ENCODE measurements around the gene ZSWIM1.

DNA sequence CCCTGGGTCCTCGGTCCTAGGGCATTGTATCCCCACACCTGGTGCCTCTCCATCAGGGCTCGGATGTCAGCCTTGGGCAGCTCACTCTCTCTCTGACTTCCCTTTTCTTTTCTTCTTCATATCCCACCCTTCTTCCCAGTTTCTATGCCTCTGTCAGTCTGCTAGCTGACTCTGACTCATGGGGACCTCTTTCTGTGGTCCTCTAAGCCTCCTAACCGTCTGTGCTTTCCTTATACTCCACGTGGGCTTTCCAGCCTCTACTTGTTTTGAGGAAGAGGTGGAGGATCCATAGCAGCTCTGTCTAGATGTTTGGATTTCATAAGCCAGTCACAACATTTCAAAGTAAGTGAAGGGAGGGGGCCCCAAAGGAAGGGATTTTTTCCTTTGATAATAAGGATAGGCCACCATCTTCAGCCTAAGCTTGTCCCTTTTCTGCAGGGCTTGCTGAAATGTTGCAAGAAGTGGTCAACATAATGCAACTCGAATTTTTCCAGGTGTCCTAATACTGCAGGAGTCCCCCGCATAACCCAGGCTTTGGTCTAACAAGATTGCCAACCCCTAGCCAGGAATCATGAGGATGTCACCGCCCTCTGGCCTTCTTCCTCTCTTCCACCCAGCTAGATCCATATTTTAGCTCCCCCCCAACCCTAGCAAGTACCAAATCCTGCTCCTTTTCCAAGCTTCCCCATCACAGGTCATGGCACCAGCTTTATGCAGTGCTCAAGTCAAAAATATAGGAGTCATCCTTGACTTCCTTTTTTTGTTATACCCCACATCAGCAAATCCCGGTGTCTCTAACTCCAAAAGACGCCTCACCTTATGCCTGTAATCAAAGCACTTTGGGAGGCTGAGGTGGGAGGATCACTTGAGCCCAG is 39.7 kb downstream of the ZSWIM1 start:
- TF ChIP-seq, protein P1, sequence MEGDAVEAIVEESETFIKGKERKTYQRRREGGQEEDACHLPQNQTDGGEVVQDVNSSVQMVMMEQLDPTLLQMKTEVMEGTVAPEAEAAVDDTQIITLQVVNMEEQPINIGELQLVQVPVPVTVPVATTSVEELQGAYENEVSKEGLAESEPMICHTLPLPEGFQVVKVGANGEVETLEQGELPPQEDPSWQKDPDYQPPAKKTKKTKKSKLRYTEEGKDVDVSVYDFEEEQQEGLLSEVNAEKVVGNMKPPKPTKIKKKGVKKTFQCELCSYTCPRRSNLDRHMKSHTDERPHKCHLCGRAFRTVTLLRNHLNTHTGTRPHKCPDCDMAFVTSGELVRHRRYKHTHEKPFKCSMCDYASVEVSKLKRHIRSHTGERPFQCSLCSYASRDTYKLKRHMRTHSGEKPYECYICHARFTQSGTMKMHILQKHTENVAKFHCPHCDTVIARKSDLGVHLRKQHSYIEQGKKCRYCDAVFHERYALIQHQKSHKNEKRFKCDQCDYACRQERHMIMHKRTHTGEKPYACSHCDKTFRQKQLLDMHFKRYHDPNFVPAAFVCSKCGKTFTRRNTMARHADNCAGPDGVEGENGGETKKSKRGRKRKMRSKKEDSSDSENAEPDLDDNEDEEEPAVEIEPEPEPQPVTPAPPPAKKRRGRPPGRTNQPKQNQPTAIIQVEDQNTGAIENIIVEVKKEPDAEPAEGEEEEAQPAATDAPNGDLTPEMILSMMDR (IDR thresholded peaks at IDR 0.05; ENCODE audit: insufficient read depth, low read length) = no peak
- TF ChIP-seq, protein P2, sequence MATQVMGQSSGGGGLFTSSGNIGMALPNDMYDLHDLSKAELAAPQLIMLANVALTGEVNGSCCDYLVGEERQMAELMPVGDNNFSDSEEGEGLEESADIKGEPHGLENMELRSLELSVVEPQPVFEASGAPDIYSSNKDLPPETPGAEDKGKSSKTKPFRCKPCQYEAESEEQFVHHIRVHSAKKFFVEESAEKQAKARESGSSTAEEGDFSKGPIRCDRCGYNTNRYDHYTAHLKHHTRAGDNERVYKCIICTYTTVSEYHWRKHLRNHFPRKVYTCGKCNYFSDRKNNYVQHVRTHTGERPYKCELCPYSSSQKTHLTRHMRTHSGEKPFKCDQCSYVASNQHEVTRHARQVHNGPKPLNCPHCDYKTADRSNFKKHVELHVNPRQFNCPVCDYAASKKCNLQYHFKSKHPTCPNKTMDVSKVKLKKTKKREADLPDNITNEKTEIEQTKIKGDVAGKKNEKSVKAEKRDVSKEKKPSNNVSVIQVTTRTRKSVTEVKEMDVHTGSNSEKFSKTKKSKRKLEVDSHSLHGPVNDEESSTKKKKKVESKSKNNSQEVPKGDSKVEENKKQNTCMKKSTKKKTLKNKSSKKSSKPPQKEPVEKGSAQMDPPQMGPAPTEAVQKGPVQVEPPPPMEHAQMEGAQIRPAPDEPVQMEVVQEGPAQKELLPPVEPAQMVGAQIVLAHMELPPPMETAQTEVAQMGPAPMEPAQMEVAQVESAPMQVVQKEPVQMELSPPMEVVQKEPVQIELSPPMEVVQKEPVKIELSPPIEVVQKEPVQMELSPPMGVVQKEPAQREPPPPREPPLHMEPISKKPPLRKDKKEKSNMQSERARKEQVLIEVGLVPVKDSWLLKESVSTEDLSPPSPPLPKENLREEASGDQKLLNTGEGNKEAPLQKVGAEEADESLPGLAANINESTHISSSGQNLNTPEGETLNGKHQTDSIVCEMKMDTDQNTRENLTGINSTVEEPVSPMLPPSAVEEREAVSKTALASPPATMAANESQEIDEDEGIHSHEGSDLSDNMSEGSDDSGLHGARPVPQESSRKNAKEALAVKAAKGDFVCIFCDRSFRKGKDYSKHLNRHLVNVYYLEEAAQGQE (IDR thresholded peaks at IDR 0.05; ENCODE audit: insufficient replicate concordance, low read depth) = no peak
- TF ChIP-seq GABPA (IDR thresholded peaks at IDR 0.05; ENCODE audit: low read depth) (no peak), POLR2AphosphoS5 (IDR thresholded peaks at IDR 0.05; ENCODE audit: low read depth) (no peak), SPI1 (IDR thresholded peaks at IDR 0.05; ENCODE audit: borderline replicate concordance, low read depth) (peak; percentile 65)

Measured in HL-60 (cell line).